SU-DHL-6 (cell line): ENCODE results near the gene POC1A.

Source experiments
- EZH2phosphoT487 ChIP-seq: fragments of 200-600 bp; sonication (generic), shearing (Covaris generic); conservative IDR thresholded peaks from 2 replicates; pipeline ENCODE4 v1.6.1; 2018; ENCODE audit warnings: mild to moderate bottlenecking, antibody characterized with exemption, low read length, moderate library complexity, mixed read lengths
- TF ChIP-seq, protein P1 (sequence below): fragments of 200-600 bp; sonication (generic); IDR thresholded peaks from one replicate; pipeline ENCODE4 v1.5.1; 2017; ENCODE audit warnings: antibody characterized with exemption, mild to moderate bottlenecking, low read length, moderate library complexity; ENCODE audit not compliant: insufficient read depth, poor library complexity, severe bottlenecking

DNA sequence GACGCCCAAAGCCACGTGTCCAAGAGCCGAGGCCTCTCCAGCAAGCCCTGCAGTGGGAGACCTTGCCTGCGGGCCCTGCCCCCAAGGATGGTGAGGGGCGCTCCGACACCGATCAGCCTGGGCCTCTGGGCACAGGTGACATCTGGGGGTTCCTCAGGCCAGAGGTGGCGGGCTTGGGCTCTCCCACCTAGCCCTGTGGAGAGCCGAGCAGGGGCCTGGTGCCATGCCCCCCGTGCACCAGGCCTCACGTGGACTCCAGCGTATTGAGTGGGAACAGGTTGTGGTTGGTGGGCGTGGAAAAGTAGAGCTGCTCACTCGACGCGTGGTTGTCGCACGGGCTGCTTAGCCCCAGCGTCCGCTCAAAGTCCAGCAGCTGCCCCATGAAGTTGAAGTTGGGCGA, 103.7 kb downstream of the POC1A start:
- TF ChIP-seq, protein P1, sequence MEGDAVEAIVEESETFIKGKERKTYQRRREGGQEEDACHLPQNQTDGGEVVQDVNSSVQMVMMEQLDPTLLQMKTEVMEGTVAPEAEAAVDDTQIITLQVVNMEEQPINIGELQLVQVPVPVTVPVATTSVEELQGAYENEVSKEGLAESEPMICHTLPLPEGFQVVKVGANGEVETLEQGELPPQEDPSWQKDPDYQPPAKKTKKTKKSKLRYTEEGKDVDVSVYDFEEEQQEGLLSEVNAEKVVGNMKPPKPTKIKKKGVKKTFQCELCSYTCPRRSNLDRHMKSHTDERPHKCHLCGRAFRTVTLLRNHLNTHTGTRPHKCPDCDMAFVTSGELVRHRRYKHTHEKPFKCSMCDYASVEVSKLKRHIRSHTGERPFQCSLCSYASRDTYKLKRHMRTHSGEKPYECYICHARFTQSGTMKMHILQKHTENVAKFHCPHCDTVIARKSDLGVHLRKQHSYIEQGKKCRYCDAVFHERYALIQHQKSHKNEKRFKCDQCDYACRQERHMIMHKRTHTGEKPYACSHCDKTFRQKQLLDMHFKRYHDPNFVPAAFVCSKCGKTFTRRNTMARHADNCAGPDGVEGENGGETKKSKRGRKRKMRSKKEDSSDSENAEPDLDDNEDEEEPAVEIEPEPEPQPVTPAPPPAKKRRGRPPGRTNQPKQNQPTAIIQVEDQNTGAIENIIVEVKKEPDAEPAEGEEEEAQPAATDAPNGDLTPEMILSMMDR, result no peak
- TF ChIP-seq EZH2phosphoT487, result no peak
